ENCODE measurements around the gene MYOM1.
"Not testable (repeated sequence)": the region's sequence is repeated elsewhere in the genome, so short reads cannot be mapped to it uniquely, and the experiment has no call there.

MYOM1 gene

GRCh38 chr18:3051718-3052410, 167.9 kb downstream of the MYOM1 start:
- DNase-seq, result peak; percentile 4

- not testable (repeated sequence) for DNase-seq
Measured at GRCh38 chr18:3049897-3050454, 169.8 kb downstream of the MYOM1 start.

- no peak for DNase-seq
Measured at GRCh38 chr18:3048820-3049349, 170.9 kb downstream of the MYOM1 start.

GRCh38 chr18:3048121-3048520, 171.6 kb downstream of the MYOM1 start:
- DNase-seq, result no peak

GRCh38 chr18:3046216-3046808, 173.5 kb downstream of the MYOM1 start:
- DNase-seq, result no peak

- peak; percentile 31 for DNase-seq
Measured at GRCh38 chr18:3044931-3045698, 174.7 kb downstream of the MYOM1 start.

GRCh38 chr18:3042379-3042778, 177.4 kb downstream of the MYOM1 start:
- no peak for DNase-seq

GRCh38 chr18:3041843-3042242, 177.9 kb downstream of the MYOM1 start:
- DNase-seq, result no peak

GRCh38 chr18:3040881-3041280, 178.9 kb downstream of the MYOM1 start:
- DNase-seq, result no peak

- no peak for DNase-seq
Measured at GRCh38 chr18:3040173-3040572, 179.6 kb downstream of the MYOM1 start.

GRCh38 chr18:3037423-3037915, 182.3 kb downstream of the MYOM1 start:
- peak; percentile 35 for DNase-seq

- DNase-seq, result no peak
Measured at GRCh38 chr18:3036108-3036507, 183.7 kb downstream of the MYOM1 start.

GRCh38 chr18:3035635-3036034, 184.1 kb downstream of the MYOM1 start:
- DNase-seq, result no peak

GRCh38 chr18:3032721-3033120, 187.0 kb downstream of the MYOM1 start:
- DNase-seq, result no peak

GRCh38 chr18:3029215-3029952, 190.4 kb downstream of the MYOM1 start:
- no peak for DNase-seq

- DNase-seq, result not testable (repeated sequence)
Measured at GRCh38 chr18:3028115-3028514, 191.7 kb downstream of the MYOM1 start.

GRCh38 chr18:3027370-3027891, 192.3 kb downstream of the MYOM1 start:
- no peak for DNase-seq

- no peak for DNase-seq
Measured at GRCh38 chr18:3025544-3025943, 194.2 kb downstream of the MYOM1 start.

GRCh38 chr18:3023603-3024002, 196.2 kb downstream of the MYOM1 start:
- DNase-seq, result not testable (repeated sequence)

All from NCI-H774 (cell line).